Central memory CD4-positive, alpha-beta T cell (primary cell): ENCODE measurements around the gene CD300LD.

Experiments used
- DNase-seq: peaks from one replicate; pipeline ENCODE4 v3.0.0; 2022

CD300LD gene

DNA sequence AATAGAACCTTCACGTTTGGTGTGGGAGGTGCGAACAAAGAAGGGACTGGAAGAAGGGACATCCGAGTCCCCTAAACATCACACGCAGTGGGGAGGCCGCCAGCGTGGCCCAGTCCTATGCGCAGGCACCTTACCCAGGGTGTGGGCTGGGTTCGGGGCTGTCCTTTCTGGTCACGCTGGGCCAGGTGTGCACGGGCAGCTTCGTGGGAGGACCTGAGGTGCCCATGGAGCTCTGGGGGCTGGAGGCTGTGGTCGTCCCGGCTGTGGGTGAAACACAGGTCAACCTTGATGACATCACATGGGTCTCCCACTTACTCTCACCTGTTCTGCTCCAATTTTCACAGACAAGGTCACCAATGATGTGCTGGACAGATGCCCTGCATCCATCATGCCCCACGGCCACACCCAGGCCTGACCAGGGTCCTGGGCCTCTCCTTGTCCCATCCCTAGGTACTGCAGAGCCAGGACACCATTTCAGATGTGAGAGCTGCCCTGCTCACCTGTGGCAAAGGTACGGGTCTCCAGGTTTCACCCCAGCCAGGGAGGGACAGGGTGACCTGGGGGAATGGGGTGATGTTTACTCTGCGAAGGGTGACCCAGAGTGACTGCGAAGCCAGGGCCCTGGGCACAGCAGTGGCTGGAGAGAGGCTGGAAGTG, 49.2 kb downstream of the CD300LD start:
- no peak for DNase-seq

- DNase-seq: no peak
These were observed 49.9 kb downstream of the CD300LD start for GRCh38 chr17:74542166-74542565.

DNA sequence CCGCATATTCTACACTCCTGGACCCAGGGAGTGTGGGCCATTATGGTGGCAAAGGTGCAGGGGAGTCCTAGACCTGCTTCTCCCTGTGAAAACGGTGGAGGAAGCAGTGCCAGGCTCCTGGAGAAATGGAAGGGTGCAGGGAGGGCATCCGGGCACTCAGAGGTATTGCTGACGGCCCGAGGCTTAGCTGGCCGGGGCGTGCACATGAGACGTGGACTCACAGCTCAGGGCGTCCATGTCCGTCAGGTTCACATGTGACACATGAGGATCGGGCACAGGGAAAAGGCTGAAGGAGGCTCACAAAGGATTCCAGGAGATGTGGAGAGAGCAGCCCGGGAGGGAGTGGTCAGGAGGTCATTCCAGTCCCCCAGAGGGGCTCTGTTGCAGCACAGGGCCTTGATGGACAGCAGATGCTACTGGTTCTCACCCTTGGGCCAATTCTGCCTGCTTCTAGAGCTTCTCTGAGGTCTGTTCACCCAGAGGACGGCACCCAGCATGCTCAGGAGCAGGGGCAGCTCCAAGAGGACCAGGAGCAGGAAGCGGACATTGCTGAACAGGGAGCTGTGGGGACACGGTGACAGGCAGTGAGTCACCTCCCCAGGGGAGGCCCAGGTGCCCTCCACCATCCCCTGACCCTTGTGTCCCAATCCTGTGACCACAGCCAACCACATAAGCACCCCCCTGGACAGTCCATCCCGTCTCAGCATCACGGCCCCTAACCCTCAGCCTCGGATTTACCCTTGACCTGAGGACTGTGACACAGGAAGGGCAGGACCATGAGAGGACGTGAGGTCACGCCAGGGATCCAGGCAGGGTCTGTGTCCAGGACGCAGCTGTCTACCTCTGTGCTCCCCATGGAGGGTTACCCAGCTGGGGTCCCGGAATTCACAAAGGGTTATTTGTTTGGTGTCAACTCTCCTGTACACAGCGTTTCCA, 50.6 kb downstream of the CD300LD start:
- no peak for DNase-seq

DNA sequence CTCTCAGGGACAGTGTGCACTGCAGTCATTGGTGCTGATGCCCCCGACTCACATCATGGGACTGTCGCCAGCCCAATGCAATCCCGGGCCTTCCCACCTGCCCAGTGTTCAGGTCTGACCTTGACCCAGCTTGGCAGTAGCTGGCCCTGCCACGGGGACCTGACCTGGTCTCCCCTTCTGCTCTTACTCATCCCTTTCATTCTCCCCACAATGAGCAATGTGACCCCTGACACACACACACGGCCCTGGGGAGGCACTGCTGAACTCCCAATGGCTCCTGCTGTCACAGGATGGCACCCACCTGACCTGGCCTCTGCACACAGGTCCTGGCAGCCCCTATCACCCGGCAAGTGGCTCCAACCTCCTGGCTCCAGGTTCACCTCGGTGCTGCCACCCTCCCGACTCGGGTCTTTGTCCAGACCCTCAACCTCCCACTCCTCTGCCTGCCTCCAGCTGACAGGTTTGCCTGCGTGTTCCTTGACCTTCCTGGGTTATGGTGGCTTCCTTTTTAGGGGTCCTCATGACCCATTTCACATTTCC, 52.7 kb downstream of the CD300LD start:
- no peak for DNase-seq

GRCh38 chr17:74536890-74537289, 55.2 kb downstream of the CD300LD start:
- no peak for DNase-seq

DNA sequence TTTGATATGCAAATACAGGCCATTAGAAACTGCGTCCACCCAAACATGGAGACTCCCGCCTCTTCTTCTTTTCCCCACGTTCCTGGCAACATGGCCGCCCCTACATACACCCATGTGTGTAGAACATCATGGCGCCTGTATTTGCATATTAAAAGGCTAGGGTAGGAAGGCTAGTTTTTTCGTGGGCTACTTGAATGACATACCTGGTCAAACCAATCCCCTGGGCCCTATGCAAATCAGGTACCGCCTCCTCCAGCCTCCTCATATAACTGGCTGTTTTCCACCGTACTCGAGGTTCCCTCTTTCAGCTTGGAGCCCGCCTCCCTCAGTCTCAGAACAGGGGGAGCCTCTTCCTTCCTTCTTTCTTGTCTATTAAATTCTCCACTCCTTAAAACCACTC, 60.0 kb downstream of the CD300LD start:
- no peak for DNase-seq

DNA sequence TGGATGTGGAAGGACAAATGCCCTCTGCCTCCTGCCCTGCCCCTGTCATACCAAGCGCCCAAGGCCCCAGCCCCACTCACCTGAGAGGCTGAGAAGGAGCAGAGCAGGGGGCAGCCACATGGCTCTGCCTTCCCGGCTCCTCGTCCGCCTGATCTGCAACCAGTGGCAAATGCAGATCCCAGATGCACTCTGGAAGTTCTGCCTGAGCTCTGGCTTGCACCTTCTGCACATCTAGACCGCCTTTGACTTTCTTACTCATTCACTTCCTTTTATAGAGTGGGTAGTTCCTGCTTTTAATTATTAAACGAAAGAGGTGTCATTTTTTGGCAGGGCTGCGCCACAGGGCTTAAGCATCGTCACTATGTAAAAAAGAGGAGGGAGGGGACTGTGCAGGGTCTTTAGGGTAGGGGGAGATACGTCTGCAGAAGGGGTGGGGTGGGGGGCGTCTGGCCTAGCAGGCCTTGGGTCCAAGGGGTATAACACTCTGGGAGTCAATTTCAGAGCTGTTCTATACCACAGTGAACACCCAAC, 60.8 kb downstream of the CD300LD start, which contains the start of gene CD300LB:
Gene CD300LB (minus strand): TSS at position 245 of the 531 bp plus-strand sequence. CDS start 125 bp downstream, at position 120.
- DNase-seq: no peak

DNA sequence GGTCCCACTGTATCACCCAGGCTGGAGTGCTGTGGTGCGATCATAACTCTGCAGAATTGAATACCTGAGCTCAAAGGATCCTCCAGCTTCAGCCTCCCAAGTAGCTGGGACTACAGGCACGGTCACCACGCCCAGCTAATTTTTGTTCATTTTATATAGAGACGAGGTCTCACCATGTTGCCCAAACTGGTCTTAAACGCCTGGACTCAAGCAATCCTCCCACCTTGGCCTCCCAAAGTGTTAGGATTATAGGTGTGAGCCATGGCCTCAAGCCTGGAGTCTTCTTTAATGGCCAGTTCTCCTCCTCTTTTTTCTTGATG, 61.3 kb downstream of the CD300LD start:
- DNase-seq: no peak
